Activated CD8-positive, alpha-beta T cell treated with anti-CD3 and anti-CD28 coated beads for 36 hours (primary cell): ENCODE data around the gene MTCH1. TPM values are rescaled to one million over a fixed set of nuclear protein-coding genes. Genes with fewer than 3 reads are reported as not detected.

ENCODE experiments used
- ATAC-seq: fragments of 200-7000 bp; cut with Tn5 transposase; one replicate; pipeline ENCODE4 v1.10.0; 2021; ENCODE audit warnings: mild to moderate bottlenecking, moderate library complexity
- CTCF ChIA-PET: fragments of 350-600 bp; sonication (Branson Sonifier 250); formaldehyde crosslinking; loops from one replicate; lab custom pipeline; 2021; ENCODE audit warnings: antibody characterized with exemption; lab: Charles Lee
- POLR2A ChIA-PET: fragments of 350-600 bp; sonication (Branson Sonifier 250); formaldehyde crosslinking; loops from one replicate; lab custom pipeline; 2021; ENCODE audit warnings: antibody characterized with exemption; lab: Charles Lee
- DNase-seq: peaks from one replicate; pipeline ENCODE4 v3.0.0-alpha.2; 2020
- H3K27ac Mint-ChIP-seq: one replicate; pipeline ENCODE4 v1.8.0; 2021; ENCODE audit warnings: mild to moderate bottlenecking, mixed read lengths
- H3K27me3 Mint-ChIP-seq: one replicate; pipeline ENCODE4 v1.8.0; 2021; ENCODE audit warnings: mixed read lengths
- H3K36me3 Mint-ChIP-seq: one replicate; pipeline ENCODE4 v1.8.0; 2021; ENCODE audit warnings: low read depth, mixed read lengths
- H3K4me1 Mint-ChIP-seq: one replicate; pipeline ENCODE4 v1.8.0; 2021; ENCODE audit warnings: low read depth, mixed read lengths
- H3K4me3 Mint-ChIP-seq: one replicate; pipeline ENCODE4 v1.8.0; 2021; ENCODE audit warnings: mild to moderate bottlenecking, moderate library complexity, mixed read lengths
- H3K9me3 Mint-ChIP-seq: one replicate; pipeline ENCODE4 v1.8.0; 2021; ENCODE audit warnings: mixed read lengths
- CTCF ChIP-seq: fragments of 200-600 bp; IDR thresholded peaks from one replicate; pipeline ENCODE4 v1.8.0; 2022; ENCODE audit warnings: antibody characterized with exemption, mild to moderate bottlenecking
- intact Hi-C: fragments of 100-400 bp; cut with micrococcal nuclease; formaldehyde crosslinking; loops from one replicate; pipeline ENCODE4 v1.10.0; 2022
- total RNA-seq, 2 experiments: library from RNA; stranded (reverse); gene quantifications; one replicate each; pipeline ENCODE4 v1.2.3, GENCODE V29; 2021

The MTCH1 gene
- total RNA-seq, 2 experiments from 2014 or later, result 96.5 to 100 TPM

GRCh38 chr6:37014667-37015066, 28.7 kb upstream of the MTCH1 start:
- H3K4me1 Mint-ChIP-seq, result peaks cover 20% of the 10 kb centered on the region
- no peak for DNase-seq
- intact Hi-C loops, result loop anchor here (5.0 kb wide), 1 partner anchor 127 kb away; the partner anchor contains the start of gene C6orf89
- H3K27ac Mint-ChIP-seq, result no peak overlapping the region
- no peaks in the 10 kb centered on the region for H3K27me3 Mint-ChIP-seq
- ATAC-seq, result no peak
- H3K36me3 Mint-ChIP-seq, result no peaks in the 10 kb centered on the region
- CTCF ChIA-PET, result interaction anchor here (2.0 kb wide), 1 partner anchor 10 kb away, joined by 7 read pairs; no protein-coding TSS in a partner anchor
- no peak overlapping the region for H3K4me3 Mint-ChIP-seq
- no peak for TF ChIP-seq CTCF
- no peaks in the 10 kb centered on the region for H3K9me3 Mint-ChIP-seq
- POLR2A ChIA-PET, result no interaction called here

- intact Hi-C loops, result no loop called here
- ChIA-PET POLR2A (interaction anchor here (0.6 kb wide), 1 partner anchor 223 kb away, joined by 3 read pairs; no protein-coding TSS in a partner anchor), CTCF (interaction anchor here (2.0 kb wide), 1 partner anchor 10 kb away, joined by 7 read pairs; no protein-coding TSS in a partner anchor)
- ATAC-seq (no peak), DNase-seq (no peak)
- Mint-ChIP-seq H3K36me3 (no peaks in the 10 kb centered on the region), H3K4me3 (no peak overlapping the region), H3K4me1 (peaks cover 13% of the 10 kb centered on the region), H3K27ac (no peak overlapping the region), H3K9me3 (no peaks in the 10 kb centered on the region), H3K27me3 (no peaks in the 10 kb centered on the region)
- TF ChIP-seq CTCF, result no peak
Observed at GRCh38 chr6:37013516-37014491, 27.8 kb upstream of the MTCH1 start.

- intact Hi-C loops, result no loop called here
- Mint-ChIP-seq H3K36me3 (no peaks in the 10 kb centered on the region), H3K4me3 (no peak overlapping the region), H3K27me3 (no peaks in the 10 kb centered on the region), H3K9me3 (no peaks in the 10 kb centered on the region), H3K27ac (no peak overlapping the region), H3K4me1 (peaks cover 2% of the 10 kb centered on the region)
- CTCF ChIA-PET, result interaction anchor here (0.8 to 2.4 kb wide), 2 partner anchors 58 to 245 kb away, joined by 3 to 6 read pairs; no protein-coding TSS in a partner anchor
- no peak for DNase-seq
- ATAC-seq, result no peak
- POLR2A ChIA-PET, result interaction anchor here (1.4 kb wide), 1 partner anchor 22 kb away, joined by 3 read pairs; no protein-coding TSS in a partner anchor
- TF ChIP-seq CTCF, result no peak
Observed at GRCh38 chr6:37011656-37012378, 25.8 kb upstream of the MTCH1 start.

GRCh38 chr6:37010402-37010892, 24.5 kb upstream of the MTCH1 start:
- intact Hi-C loops, result no loop called here
- no peak for TF ChIP-seq CTCF
- DNase-seq (no peak), ATAC-seq (no peak)
- H3K36me3 Mint-ChIP-seq, result no peaks in the 10 kb centered on the region
- no peaks in the 10 kb centered on the region for H3K27me3 Mint-ChIP-seq
- ChIA-PET POLR2A (no interaction called here), CTCF (interaction anchor here (1.1 to 2.4 kb wide), 2 partner anchors 8 to 244 kb away, joined by 3 to 6 read pairs; no protein-coding TSS in a partner anchor)
- H3K4me1 Mint-ChIP-seq, result peaks cover 12% of the 10 kb centered on the region
- H3K9me3 Mint-ChIP-seq, result no peaks in the 10 kb centered on the region
- no peak overlapping the region for H3K4me3 Mint-ChIP-seq
- H3K27ac Mint-ChIP-seq, result no peak overlapping the region
